HepG2 (cell line): Measurements from ENCODE around the gene LCAT. TPM values are rescaled to one million over a fixed set of nuclear protein-coding genes. Genes with fewer than 3 reads are reported as not detected.

ENCODE experiments used
- ATAC-seq: fragments of 200-7000 bp; cut with Tn5 transposase; 3 replicates; pipeline ENCODE4 v1.9.1; 2020; ENCODE audit warnings: mild to moderate bottlenecking, moderate library complexity
- BruUV-seq: library from RNA; stranded (reverse); fragments of 400-500 nt; replicated peaks from 2 replicates; lab custom pipeline; 2021; lab: Mats Ljungman, UMichigan
- CTCF ChIA-PET: fragments of 300-600 bp; formaldehyde crosslinking; extraction: SDS; loops from one replicate; lab custom pipeline; 2021; ENCODE audit warnings: low total read pairs, inconsistent platforms, low intra/inter-chr PET ratio; lab: Yijun Ruan, JAX
- POLR2A ChIA-PET: fragments of 350-600 bp; sonication (Branson Sonifier 250); formaldehyde crosslinking; loops from one replicate; lab custom pipeline; 2020; ENCODE audit warnings: antibody characterized with exemption, inconsistent platforms; lab: Yijun Ruan, JAX
- DNase-seq: peaks from one replicate; pipeline ENCODE4 v3.0.0-alpha.2; 2015; ENCODE audit warnings: low spot score
- FAIRE-seq: peaks from 3 replicates; lab custom pipeline; 2011; peaks lifted over from hg19 to GRCh38; lab: Jason Lieb, UNC
- H2AFZ ChIP-seq: one replicate; pipeline ENCODE4 v1.6.1; 2011; ENCODE audit warnings: low read length, inconsistent platforms
- H3K27ac ChIP-seq: fragments of 300-600 bp; 3 replicates; pipeline ENCODE4 v1.8.0; 2011; ENCODE audit warnings: mixed run types, mild to moderate bottlenecking, mixed read lengths, low read length, inconsistent platforms; ENCODE audit not compliant: insufficient read depth; ENCODE audit errors: extremely low read length
- H3K27me3 ChIP-seq, 2 experiments: fragments of 200-600 bp in 1 of 2; 2 replicates in 1 of 2; 3 replicates in 1 of 2; pipeline versions ENCODE4 v1.6.0 to v1.8.0; 2011; ENCODE audit warnings: low read length in 2 of 2, mild to moderate bottlenecking in 2 of 2, moderate library complexity in 2 of 2, inconsistent platforms in 1 of 2; ENCODE audit not compliant: insufficient read depth in 2 of 2, control insufficient read depth in 1 of 2
- H3K36me3 ChIP-seq, 2 experiments: fragments of 200-600 bp in 1 of 2; replicated peaks in 1 of 2; 2 replicates in 1 of 2; 3 replicates in 1 of 2; pipeline versions ENCODE4 v1.5.1 to v1.8.0; 2011; ENCODE audit warnings: low read length in 2 of 2, inconsistent platforms in 1 of 2; ENCODE audit not compliant: insufficient read depth in 2 of 2, control insufficient read depth in 1 of 2
- H3K4me1 ChIP-seq: 2 replicates; pipeline ENCODE4 v1.5.1; 2012; ENCODE audit warnings: low read length, inconsistent platforms; ENCODE audit not compliant: insufficient read depth
- H3K4me2 ChIP-seq: 2 replicates; pipeline ENCODE4 v1.6.0; 2011; ENCODE audit warnings: low read depth, low read length, inconsistent platforms
- H3K4me3 ChIP-seq, 3 experiments: fragments of 200-600 bp in 1 of 3; sonication (generic), shearing (Covaris generic) in 1 of 3; replicated peaks in 1 of 3; 2 replicates each; pipeline ENCODE4 v1.5.1; 2011 to 2016; ENCODE audit warnings: low read length in 3 of 3, inconsistent platforms in 2 of 3, low read depth in 2 of 3, mild to moderate bottlenecking in 2 of 3, control low read depth in 1 of 3, mixed read lengths in 1 of 3; ENCODE audit not compliant: insufficient read depth in 1 of 3
- H3K79me2 ChIP-seq: one replicate; pipeline ENCODE4 v1.6.1; 2011; ENCODE audit warnings: low read length, inconsistent platforms; ENCODE audit not compliant: insufficient read depth
- H3K9ac ChIP-seq: 2 replicates; pipeline ENCODE4 v1.6.0; 2011; ENCODE audit warnings: mild to moderate bottlenecking, low read depth, low read length, inconsistent platforms; ENCODE audit not compliant: insufficient read depth
- H3K9me3 ChIP-seq: 2 replicates; pipeline ENCODE4 v1.5.1; 2012; ENCODE audit warnings: mild to moderate bottlenecking, low read length
- H4K20me1 ChIP-seq: 2 replicates; pipeline ENCODE4 v1.6.0; 2011; ENCODE audit warnings: inconsistent platforms, mild to moderate bottlenecking, low read length, moderate library complexity; ENCODE audit not compliant: insufficient read depth
- AGO2 ChIP-seq: fragments of 200-400 bp; formaldehyde crosslinking; optimal IDR thresholded peaks from 2 replicates; pipeline ENCODE3; 2017; ENCODE audit warnings: mild to moderate bottlenecking, low read depth, low read length, moderate library complexity
- AKAP8 ChIP-seq: sonication (generic); formaldehyde crosslinking; IDR thresholded peaks from 2 replicates; pipeline ENCODE4 v1.5.1; 2020; ENCODE audit warnings: mild to moderate bottlenecking, missing genetic modification reagents
- BRD4 ChIP-seq: sonication (generic); formaldehyde crosslinking; IDR thresholded peaks from 2 replicates; pipeline ENCODE4 v1.4.0; 2020; ENCODE audit warnings: missing genetic modification reagents
- DR1 ChIP-seq: sonication (generic); formaldehyde crosslinking; IDR thresholded peaks from 2 replicates; pipeline ENCODE4 v1.8.0; 2021; ENCODE audit warnings: mild to moderate bottlenecking, missing genetic modification reagents, inconsistent platforms
- EZH2 ChIP-seq: conservative IDR thresholded peaks from 2 replicates; pipeline ENCODE4 v1.6.1; 2012; ENCODE audit warnings: mild to moderate bottlenecking, low read depth, low read length, moderate library complexity
- FOXC1 ChIP-seq: sonication (generic); formaldehyde crosslinking; IDR thresholded peaks from 2 replicates; pipeline ENCODE4 v1.8.0; 2022; ENCODE audit warnings: mild to moderate bottlenecking, missing genetic modification reagents, borderline replicate concordance
- POLR2AphosphoS2 ChIP-seq: IDR thresholded peaks from 2 replicates; pipeline ENCODE4 v1.6.1; 2011; ENCODE audit warnings: low read depth, low read length, improper control_type of control experiment
- RNF2 ChIP-seq: fragments of 450-650 bp; conservative IDR thresholded peaks from 2 replicates; pipeline ENCODE4 v1.6.1; 2016; ENCODE audit warnings: low read depth
- ZBTB38 ChIP-seq: sonication (generic); formaldehyde crosslinking; IDR thresholded peaks from 2 replicates; pipeline ENCODE4 v1.5.1; 2020; ENCODE audit warnings: mild to moderate bottlenecking, missing genetic modification reagents
- ZNF432 ChIP-seq: sonication (generic); formaldehyde crosslinking; IDR thresholded peaks from 2 replicates; pipeline ENCODE4 v1.5.0; 2020; ENCODE audit warnings: missing genetic modification reagents, mild to moderate bottlenecking, borderline replicate concordance
- WGBS: methylation state at CpG from one replicate; pipeline ENCODE4 v1.1.6; 2017; ENCODE audit warnings: low lambda C conversion rate; 5-methylcytosine and 5-hydroxymethylcytosine counted together
- in situ Hi-C: cut with HindIII; loops from 2 replicates; pipeline ENCODE4 v1.10.0; 2017; ENCODE audit warnings: low pct_unique_long_range_greater_than_20kb; ENCODE audit not compliant: extremely low pct_ligation_motif_present
- intact Hi-C: fragments of 100-400 bp; cut with micrococcal nuclease; formaldehyde crosslinking; loops from one replicate; pipeline ENCODE4 v1.10.0; 2022; ENCODE audit not compliant: unreplicated experiment
- polyA plus RNA-seq, 8 experiments: library from polyadenylated mRNA; depleted of rRNA in 3 of 8; stranded (reverse) in 7 of 8; unstranded in 1 of 8; fragments of >200 nt; fragmentation: Illumina TruSeq in 4 of 8; extraction: Trizol in 4 of 8; gene quantifications; 2 replicates each; pipeline versions ENCODE4 v1.2.1 to v1.2.3, GENCODE V29; 2011 to 2016; ENCODE audit warnings: low read depth in 4 of 8, missing spikeins in 1 of 8, mixed read lengths in 1 of 8; ENCODE audit not compliant: insufficient read depth in 1 of 8
- total RNA-seq, 5 experiments: library from RNA; depleted of rRNA; stranded (reverse); fragments of >200 nt; fragmentation: Illumina TruSeq; extraction: Trizol; gene quantifications; 2 replicates each; pipeline ENCODE4 v1.2.3, GENCODE V29; 2016; ENCODE audit warnings: low read depth in 1 of 5
- TF ChIP-seq, protein P1 (sequence below), 2 experiments: sonication (generic) in 1 of 2; formaldehyde crosslinking in 1 of 2; IDR thresholded peaks; 2 replicates each; pipeline versions ENCODE4 v1.4.0 to v1.6.1; 2016 to 2020; ENCODE audit warnings: borderline replicate concordance in 1 of 2, low read depth in 1 of 2, mild to moderate bottlenecking in 1 of 2, missing genetic modification reagents in 1 of 2
- TF ChIP-seq, protein P2 (sequence below): sonication (generic); formaldehyde crosslinking; conservative IDR thresholded peaks from 2 replicates; pipeline ENCODE4 v1.8.1; 2023; ENCODE audit warnings: missing genetic modification reagents
- TF ChIP-seq, protein P3 (sequence below): sonication (generic); formaldehyde crosslinking; IDR thresholded peaks from 2 replicates; pipeline ENCODE4 v1.4.0; 2020; ENCODE audit warnings: missing genetic modification reagents, mild to moderate bottlenecking, borderline replicate concordance
- TF ChIP-seq, protein P4 (sequence below): sonication (generic); formaldehyde crosslinking; IDR thresholded peaks from 2 replicates; pipeline ENCODE4 v1.4.0; 2020; ENCODE audit warnings: missing genetic modification reagents, borderline replicate concordance

Gene LCAT
- total and polyA plus RNA-seq, 2 of the 13 experiments (the other 11 are each of a cell fraction or from before 2014, with no cell fraction given): 36.1 to 38.9 TPM

DNA sequence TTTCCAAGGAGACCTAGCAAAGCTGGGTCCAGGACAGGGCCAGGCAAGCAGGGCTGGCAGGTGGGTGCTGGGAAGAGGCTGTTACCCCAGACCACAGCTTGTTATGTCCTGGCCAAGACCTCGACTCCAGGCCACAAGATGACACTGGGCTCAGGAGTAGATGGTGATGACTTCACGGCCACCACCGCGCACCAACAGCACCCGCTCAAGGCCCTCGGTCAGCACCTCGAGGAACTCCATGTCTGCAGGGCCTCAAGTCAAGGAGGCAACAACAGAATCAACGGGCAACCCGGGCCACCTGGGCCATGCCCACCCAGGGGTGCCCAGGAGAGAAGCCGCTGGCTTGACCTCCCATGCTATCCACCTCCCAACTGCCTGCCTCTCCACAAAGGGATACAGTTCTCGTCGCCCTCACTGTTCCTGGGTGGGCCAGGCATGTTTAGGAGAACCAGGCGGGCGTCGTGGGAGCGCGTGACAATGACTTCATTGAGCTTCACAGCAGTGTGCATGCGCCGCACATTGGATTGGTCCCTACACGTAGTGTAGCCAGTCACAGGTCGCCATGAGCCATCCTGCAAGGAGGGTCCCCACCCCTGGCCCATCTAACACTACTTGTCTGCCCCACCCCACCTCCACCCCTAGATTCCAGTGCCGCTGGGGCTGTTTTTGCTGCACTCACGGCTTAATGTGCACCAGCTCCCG is 921 bp upstream of the LCAT start:
- intact Hi-C loops (no loop called here), in situ Hi-C loops (loop anchor here (5.0 kb wide), 1 partner anchor 97 kb away; no protein-coding TSS in a partner anchor)
- Histone ChIP-seq H3K27me3 (no peaks in the 10 kb centered on the region), H3K9ac (peak overlapping the region; percentile 61; the same call in 1 of the 2 replicates), H3K79me2 (no peaks in the 10 kb centered on the region), H3K36me3 (peaks cover 42 to 63% of the 10 kb centered on the region in 2 experiments), H3K4me2 (peak overlapping the region; percentile 72), H4K20me1 (peaks cover 17% of the 10 kb centered on the region; the same call in 1 of the 2 replicates), H2AFZ (no peak overlapping the region), H3K9me3 (no peaks in the 10 kb centered on the region), H3K4me1 (peaks cover 52% of the 10 kb centered on the region), H3K27ac (peak overlapping the region; percentile 85), H3K4me3 (peak overlapping the region in 1 of 3 experiments; percentile 65; a peak in 1 of 6 replicates)
- 98% methylated on average over 18 of the region's 24 CpGs for WGBS
- no TSS peak for BruUV-seq
- CTCF ChIA-PET: no interaction called here
- ATAC-seq: no peak
- DNase-seq: no peak
- POLR2A ChIA-PET: interaction anchor here (1.0 to 13.6 kb wide), 10 partner anchors 10 to 382 kb away, joined by 3 to 226 read pairs (median 4); partner anchors contain the start of genes NUTF2, PSKH1 and SLC12A4
- FAIRE-seq: no peak
- TF ChIP-seq AKAP8 (CRISPR knock-in tag): 0 out of 2 replicates have a peak, but pooled peaks have one; percentile 27
- TF ChIP-seq, protein P1, sequence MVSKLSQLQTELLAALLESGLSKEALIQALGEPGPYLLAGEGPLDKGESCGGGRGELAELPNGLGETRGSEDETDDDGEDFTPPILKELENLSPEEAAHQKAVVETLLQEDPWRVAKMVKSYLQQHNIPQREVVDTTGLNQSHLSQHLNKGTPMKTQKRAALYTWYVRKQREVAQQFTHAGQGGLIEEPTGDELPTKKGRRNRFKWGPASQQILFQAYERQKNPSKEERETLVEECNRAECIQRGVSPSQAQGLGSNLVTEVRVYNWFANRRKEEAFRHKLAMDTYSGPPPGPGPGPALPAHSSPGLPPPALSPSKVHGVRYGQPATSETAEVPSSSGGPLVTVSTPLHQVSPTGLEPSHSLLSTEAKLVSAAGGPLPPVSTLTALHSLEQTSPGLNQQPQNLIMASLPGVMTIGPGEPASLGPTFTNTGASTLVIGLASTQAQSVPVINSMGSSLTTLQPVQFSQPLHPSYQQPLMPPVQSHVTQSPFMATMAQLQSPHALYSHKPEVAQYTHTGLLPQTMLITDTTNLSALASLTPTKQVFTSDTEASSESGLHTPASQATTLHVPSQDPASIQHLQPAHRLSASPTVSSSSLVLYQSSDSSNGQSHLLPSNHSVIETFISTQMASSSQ (IDR thresholded peaks at IDR 0.05; ENCODE audit: low read depth): no peak
- TF ChIP-seq, protein P1 (CRISPR knock-in tag; IDR thresholded peaks at IDR 0.05; ENCODE audit: borderline replicate concordance): no peak
- TF ChIP-seq ZBTB38 (CRISPR knock-in tag): peak; percentile 48
- TF ChIP-seq, protein P2, sequence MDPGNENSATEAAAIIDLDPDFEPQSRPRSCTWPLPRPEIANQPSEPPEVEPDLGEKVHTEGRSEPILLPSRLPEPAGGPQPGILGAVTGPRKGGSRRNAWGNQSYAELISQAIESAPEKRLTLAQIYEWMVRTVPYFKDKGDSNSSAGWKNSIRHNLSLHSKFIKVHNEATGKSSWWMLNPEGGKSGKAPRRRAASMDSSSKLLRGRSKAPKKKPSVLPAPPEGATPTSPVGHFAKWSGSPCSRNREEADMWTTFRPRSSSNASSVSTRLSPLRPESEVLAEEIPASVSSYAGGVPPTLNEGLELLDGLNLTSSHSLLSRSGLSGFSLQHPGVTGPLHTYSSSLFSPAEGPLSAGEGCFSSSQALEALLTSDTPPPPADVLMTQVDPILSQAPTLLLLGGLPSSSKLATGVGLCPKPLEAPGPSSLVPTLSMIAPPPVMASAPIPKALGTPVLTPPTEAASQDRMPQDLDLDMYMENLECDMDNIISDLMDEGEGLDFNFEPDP (CRISPR knock-in tag): 0 out of 2 replicates have a peak, but pooled peaks have one; percentile 40
- TF ChIP-seq AGO2: peak; percentile 41
- 0 out of 2 replicates have a peak, but pooled peaks have one; percentile 22 for TF ChIP-seq FOXC1 (CRISPR knock-in tag)
- 0 out of 2 replicates have a peak, but pooled peaks have one; percentile 25 for TF ChIP-seq BRD4 (CRISPR knock-in tag)
- TF ChIP-seq, protein P3, sequence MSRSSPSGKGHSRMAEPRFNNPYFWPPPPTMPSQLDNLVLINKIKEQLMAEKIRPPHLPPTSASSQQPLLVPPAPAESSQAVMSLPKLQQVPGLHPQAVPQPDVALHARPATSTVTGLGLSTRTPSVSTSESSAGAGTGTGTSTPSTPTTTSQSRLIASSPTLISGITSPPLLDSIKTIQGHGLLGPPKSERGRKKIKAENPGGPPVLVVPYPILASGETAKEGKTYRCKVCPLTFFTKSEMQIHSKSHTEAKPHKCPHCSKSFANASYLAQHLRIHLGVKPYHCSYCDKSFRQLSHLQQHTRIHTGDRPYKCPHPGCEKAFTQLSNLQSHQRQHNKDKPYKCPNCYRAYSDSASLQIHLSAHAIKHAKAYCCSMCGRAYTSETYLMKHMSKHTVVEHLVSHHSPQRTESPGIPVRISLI: no peak
- no peak for TF ChIP-seq POLR2AphosphoS2
- TF ChIP-seq DR1 (CRISPR knock-in tag): no peak
- TF ChIP-seq EZH2: no peak
- TF ChIP-seq, protein P4, sequence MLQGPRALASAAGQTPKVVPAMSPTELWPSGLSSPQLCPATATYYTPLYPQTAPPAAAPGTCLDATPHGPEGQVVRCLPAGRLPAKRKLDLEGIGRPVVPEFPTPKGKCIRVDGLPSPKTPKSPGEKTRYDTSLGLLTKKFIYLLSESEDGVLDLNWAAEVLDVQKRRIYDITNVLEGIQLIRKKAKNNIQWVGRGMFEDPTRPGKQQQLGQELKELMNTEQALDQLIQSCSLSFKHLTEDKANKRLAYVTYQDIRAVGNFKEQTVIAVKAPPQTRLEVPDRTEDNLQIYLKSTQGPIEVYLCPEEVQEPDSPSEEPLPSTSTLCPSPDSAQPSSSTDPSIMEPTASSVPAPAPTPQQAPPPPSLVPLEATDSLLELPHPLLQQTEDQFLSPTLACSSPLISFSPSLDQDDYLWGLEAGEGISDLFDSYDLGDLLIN: no peak
- 0 out of 2 replicates have a peak, but pooled peaks have one; percentile 10 for TF ChIP-seq ZNF432
- TF ChIP-seq RNF2: no peak
